SK-N-SH (cell line): ENCODE results near the gene GRIP1. TPM values are rescaled to one million over a fixed set of nuclear protein-coding genes. Genes with fewer than 3 reads are reported as not detected.

ENCODE experiments used
- CTCF ChIA-PET: fragments of 300-600, 350-600 bp; formaldehyde crosslinking; extraction: SDS; loops from one replicate; lab custom pipeline; 2021; lab: Yijun Ruan, JAX
- POLR2A ChIA-PET: fragments of 350-600 bp; sonication (Branson Sonifier 250); formaldehyde crosslinking; extraction: SDS; loops from one replicate; lab custom pipeline; 2020; ENCODE audit warnings: antibody characterized with exemption, inconsistent platforms; lab: Yijun Ruan, JAX
- DNase-seq: peaks from one replicate; pipeline ENCODE4 v3.0.0; 2012
- H2AFZ ChIP-seq: fragments of 200-600 bp; sonication (generic); 2 replicates; pipeline ENCODE4 v1.8.1; 2016; ENCODE audit warnings: antibody characterized with exemption, mild to moderate bottlenecking, low read depth
- H3F3A ChIP-seq: fragments of 200-600 bp; sonication (generic); replicated peaks from 2 replicates; pipeline ENCODE3; 2016; ENCODE audit warnings: antibody characterized with exemption, mild to moderate bottlenecking; ENCODE audit not compliant: insufficient read depth
- H3K27ac ChIP-seq, 2 experiments: fragments of 200-500 bp in 1 of 2; fragments of 200-600 bp in 1 of 2; sonication (Bioruptor generic) in 1 of 2; sonication (generic), shearing (Covaris generic) in 1 of 2; 2 replicates each; pipeline versions ENCODE4 v1.5.1 to v1.6.1; 2014 to 2016; ENCODE audit warnings: low read depth in 2 of 2, inconsistent platforms in 1 of 2, low read length in 1 of 2, mild to moderate bottlenecking in 1 of 2, mixed read lengths in 1 of 2
- H3K27me3 ChIP-seq: fragments of 200-600 bp; sonication (generic), shearing (Covaris generic); 2 replicates; pipeline ENCODE4 v1.6.1; 2016; ENCODE audit warnings: mixed run types; ENCODE audit not compliant: insufficient read depth
- H3K36me3 ChIP-seq, 2 experiments: fragments of 200-500 bp in 1 of 2; fragments of 200-600 bp in 1 of 2; sonication (Bioruptor generic) in 1 of 2; sonication (generic) in 1 of 2; replicated peaks in 1 of 2; 2 replicates each; pipeline versions ENCODE3 to v1.5.1; 2014 to 2016; ENCODE audit warnings: low read length in 1 of 2, mild to moderate bottlenecking in 1 of 2; ENCODE audit not compliant: insufficient read depth in 2 of 2, control insufficient read depth in 1 of 2
- H3K4me1 ChIP-seq, 2 experiments: fragments of 200-500 bp in 1 of 2; fragments of 200-600 bp in 1 of 2; sonication (Bioruptor generic) in 1 of 2; sonication (generic), shearing (Covaris generic) in 1 of 2; 2 replicates each; pipeline versions ENCODE4 v1.5.1 to v1.6.1; 2014 to 2016; ENCODE audit warnings: low read depth in 1 of 2, low read length in 1 of 2, mixed run types in 1 of 2; ENCODE audit not compliant: insufficient read depth in 2 of 2, control insufficient read depth in 1 of 2
- H3K4me2 ChIP-seq: fragments of 200-600 bp; sonication (generic), shearing (Covaris generic); 2 replicates; pipeline ENCODE4 v1.6.1; 2017; ENCODE audit warnings: mixed run types
- H3K4me3 ChIP-seq, 2 experiments: fragments of 200-500 bp in 1 of 2; fragments of 200-600 bp in 1 of 2; sonication (Bioruptor generic) in 1 of 2; sonication (generic), shearing (Covaris generic) in 1 of 2; 2 replicates each; pipeline versions ENCODE4 v1.5.1 to v1.8.1; 2014 to 2016; ENCODE audit warnings: low read depth in 2 of 2, inconsistent platforms in 1 of 2, low read length in 1 of 2, mild to moderate bottlenecking in 1 of 2, mixed read lengths in 1 of 2, moderate library complexity in 1 of 2
- H3K79me2 ChIP-seq: fragments of 200-600 bp; sonication (generic); 2 replicates; pipeline ENCODE4 v1.8.1; 2017; ENCODE audit warnings: mild to moderate bottlenecking; ENCODE audit not compliant: insufficient read depth
- H3K9ac ChIP-seq: fragments of 200-600 bp; sonication (generic); 2 replicates; pipeline ENCODE4 v1.6.1; 2017; ENCODE audit warnings: mixed run types
- H3K9me2 ChIP-seq: fragments of 200-600 bp; sonication (generic); 2 replicates; pipeline ENCODE4 v1.6.1; 2017; ENCODE audit warnings: mixed run types
- H3K9me3 ChIP-seq: fragments of 200-600 bp; sonication (generic); 2 replicates; pipeline ENCODE4 v1.6.1; 2017; ENCODE audit warnings: mixed run types, mild to moderate bottlenecking, moderate library complexity
- H4K20me1 ChIP-seq: fragments of 200-600 bp; sonication (generic); 2 replicates; pipeline ENCODE4 v1.6.1; 2017; ENCODE audit warnings: mild to moderate bottlenecking, mixed run types; ENCODE audit not compliant: insufficient read depth
- CTCF ChIP-seq: fragments of 200-600 bp; sonication (generic); IDR thresholded peaks from 2 replicates; pipeline ENCODE4 v1.6.1; 2017; ENCODE audit warnings: antibody characterized with exemption, mild to moderate bottlenecking, moderate library complexity
- EP300 ChIP-seq, 2 experiments: IDR thresholded peaks; 2 replicates each; pipeline versions ENCODE4 v1.4.0 to v1.6.1; 2012; ENCODE audit warnings: borderline replicate concordance in 1 of 2, low read depth in 1 of 2, low read length in 1 of 2
- EZH2phosphoT487 ChIP-seq: fragments of 200-600 bp; sonication (generic); IDR thresholded peaks from 2 replicates; pipeline ENCODE4 v1.6.1; 2017; ENCODE audit warnings: low read depth, mixed run types, mild to moderate bottlenecking, antibody characterized with exemption, moderate library complexity, borderline replicate concordance
- FOXJ3 ChIP-seq: sonication (generic); formaldehyde crosslinking; IDR thresholded peaks from 2 replicates; pipeline ENCODE4 v1.5.1; 2020; ENCODE audit warnings: mild to moderate bottlenecking, missing genetic modification reagents
- NFIC ChIP-seq: IDR thresholded peaks from 2 replicates; pipeline ENCODE4 v1.4.0; 2012; ENCODE audit warnings: borderline replicate concordance
- NRF1 ChIP-seq: IDR thresholded peaks from 2 replicates; pipeline ENCODE4 v1.6.1; 2012; ENCODE audit warnings: low read depth, mild to moderate bottlenecking, low read length
- RAD21 ChIP-seq: IDR thresholded peaks from 2 replicates; pipeline ENCODE4 v1.6.1; 2012; ENCODE audit warnings: mild to moderate bottlenecking, low read length
- RFX5 ChIP-seq: IDR thresholded peaks from 2 replicates; pipeline ENCODE4 v1.6.1; 2012; ENCODE audit warnings: mild to moderate bottlenecking, improper control_type of control experiment, low read length
- TAF1 ChIP-seq: IDR thresholded peaks from 2 replicates; pipeline ENCODE4 v1.6.1; 2012; ENCODE audit warnings: low read depth, mild to moderate bottlenecking, low read length, moderate library complexity, borderline replicate concordance
- TEAD4 ChIP-seq: IDR thresholded peaks from 2 replicates; pipeline ENCODE4 v1.4.0; 2012; ENCODE audit warnings: mild to moderate bottlenecking, borderline replicate concordance; ENCODE audit not compliant: insufficient read depth
- USF1 ChIP-seq: IDR thresholded peaks from 2 replicates; pipeline ENCODE4 v1.4.0; 2012; ENCODE audit warnings: low read depth, borderline replicate concordance
- WGBS: methylation state at CpG from one replicate; pipeline ENCODE4 v1.1.6; 2017; ENCODE audit warnings: low lambda C conversion rate; 5-methylcytosine and 5-hydroxymethylcytosine counted together
- polyA plus RNA-seq, 3 experiments: library from polyadenylated mRNA; depleted of rRNA; stranded (reverse); fragments of >200 nt; gene quantifications; 2 replicates each; pipeline ENCODE4 v1.2.3, GENCODE V29; 2012
- TF ChIP-seq, protein P1 (sequence below): IDR thresholded peaks from 2 replicates; pipeline ENCODE4; 2012
- TF ChIP-seq, protein P2 (sequence below): IDR thresholded peaks from 2 replicates; pipeline ENCODE4 v1.4.0; 2012; ENCODE audit warnings: low read depth, borderline replicate concordance

GRIP1 gene
- polyA plus RNA-seq, 1 of the 3 experiments (the other 2 are of a cell fraction) = 0.07 TPM

DNA sequence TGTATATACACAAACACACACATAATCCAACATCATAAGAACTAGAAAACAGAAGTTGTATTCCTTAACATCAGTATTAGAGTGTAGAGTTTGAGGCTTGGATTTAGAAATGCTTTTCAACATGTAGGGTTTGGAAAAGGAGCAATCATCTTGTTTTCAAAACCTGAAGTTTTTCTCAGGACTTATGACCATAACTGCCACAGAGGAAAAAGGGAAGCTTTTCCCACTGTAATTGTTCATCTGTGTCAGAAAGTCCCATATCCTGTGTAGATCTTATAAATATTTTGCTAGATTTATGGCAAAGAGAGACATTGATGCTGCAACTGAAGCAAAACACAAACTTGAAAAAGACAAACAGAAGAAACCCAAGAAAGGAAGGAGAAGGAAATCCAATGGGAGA is 115.7 kb downstream of the GRIP1 start:
- ChIA-PET CTCF (interaction anchor here (1.9 kb wide), 1 partner anchor 14 kb away, joined by 3 read pairs; no protein-coding TSS in a partner anchor), POLR2A (no interaction called here)
- Histone ChIP-seq H3K4me3 (no peak overlapping the region), H2AFZ (no peak overlapping the region), H3K9me3 (no peaks in the 10 kb centered on the region), H3F3A (no peaks in the 10 kb centered on the region), H3K4me2 (no peak overlapping the region), H3K4me1 (no peaks in the 10 kb centered on the region), H3K79me2 (no peaks in the 10 kb centered on the region), H4K20me1 (no peaks in the 10 kb centered on the region), H3K27ac (no peak overlapping the region), H3K27me3 (no peaks in the 10 kb centered on the region), H3K9me2 (no peaks in the 10 kb centered on the region), H3K36me3 (no peaks in the 10 kb centered on the region), H3K9ac (no peak overlapping the region)
- no peak for TF ChIP-seq FOXJ3 (CRISPR knock-in tag)
- TF ChIP-seq EZH2phosphoT487 = no peak
- no peak for TF ChIP-seq TAF1
- TF ChIP-seq, protein P1, sequence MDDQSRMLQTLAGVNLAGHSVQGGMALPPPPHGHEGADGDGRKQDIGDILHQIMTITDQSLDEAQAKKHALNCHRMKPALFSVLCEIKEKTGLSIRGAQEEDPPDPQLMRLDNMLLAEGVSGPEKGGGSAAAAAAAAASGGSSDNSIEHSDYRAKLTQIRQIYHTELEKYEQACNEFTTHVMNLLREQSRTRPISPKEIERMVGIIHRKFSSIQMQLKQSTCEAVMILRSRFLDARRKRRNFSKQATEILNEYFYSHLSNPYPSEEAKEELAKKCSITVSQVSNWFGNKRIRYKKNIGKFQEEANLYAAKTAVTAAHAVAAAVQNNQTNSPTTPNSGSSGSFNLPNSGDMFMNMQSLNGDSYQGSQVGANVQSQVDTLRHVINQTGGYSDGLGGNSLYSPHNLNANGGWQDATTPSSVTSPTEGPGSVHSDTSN = no peak
- no peak for TF ChIP-seq RFX5
- TF ChIP-seq, protein P2, sequence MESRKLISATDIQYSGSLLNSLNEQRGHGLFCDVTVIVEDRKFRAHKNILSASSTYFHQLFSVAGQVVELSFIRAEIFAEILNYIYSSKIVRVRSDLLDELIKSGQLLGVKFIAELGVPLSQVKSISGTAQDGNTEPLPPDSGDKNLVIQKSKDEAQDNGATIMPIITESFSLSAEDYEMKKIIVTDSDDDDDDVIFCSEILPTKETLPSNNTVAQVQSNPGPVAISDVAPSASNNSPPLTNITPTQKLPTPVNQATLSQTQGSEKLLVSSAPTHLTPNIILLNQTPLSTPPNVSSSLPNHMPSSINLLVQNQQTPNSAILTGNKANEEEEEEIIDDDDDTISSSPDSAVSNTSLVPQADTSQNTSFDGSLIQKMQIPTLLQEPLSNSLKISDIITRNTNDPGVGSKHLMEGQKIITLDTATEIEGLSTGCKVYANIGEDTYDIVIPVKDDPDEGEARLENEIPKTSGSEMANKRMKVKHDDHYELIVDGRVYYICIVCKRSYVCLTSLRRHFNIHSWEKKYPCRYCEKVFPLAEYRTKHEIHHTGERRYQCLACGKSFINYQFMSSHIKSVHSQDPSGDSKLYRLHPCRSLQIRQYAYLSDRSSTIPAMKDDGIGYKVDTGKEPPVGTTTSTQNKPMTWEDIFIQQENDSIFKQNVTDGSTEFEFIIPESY = no peak
- no peak for TF ChIP-seq USF1
- TF ChIP-seq EP300 (IDR thresholded peaks at IDR 0.05; ENCODE audit: borderline replicate concordance in 1 of 2, low read depth in 1 of 2, low read length in 1 of 2) = no peak
- no peak for TF ChIP-seq NRF1
- no peak for TF ChIP-seq TEAD4
- no peak for TF ChIP-seq CTCF
- DNase-seq = no peak

DNA sequence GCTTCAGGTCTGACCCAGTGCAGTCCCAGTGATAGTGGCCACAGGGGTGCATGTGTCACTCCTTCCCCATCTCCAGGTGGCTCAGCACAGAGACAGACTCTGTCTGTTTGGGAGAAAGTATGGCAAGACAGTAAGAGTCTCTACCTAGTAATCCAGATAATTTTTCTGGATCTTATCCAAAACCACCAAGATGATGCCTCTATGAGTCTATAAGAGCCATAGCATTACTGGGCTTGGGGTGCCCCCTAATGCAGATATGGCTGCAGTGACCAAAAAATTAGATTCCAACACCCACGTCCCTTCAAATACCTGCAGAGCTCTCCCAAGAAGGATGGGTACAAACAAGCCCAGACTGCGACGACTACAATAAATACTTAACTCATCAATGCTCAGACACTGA is 123.8 kb downstream of the GRIP1 start:
- 58% methylated on average over 3 of the region's 3 CpGs for WGBS
- no peaks in the 10 kb centered on the region for H3K4me1 ChIP-seq
- H3K27ac ChIP-seq = no peak overlapping the region
- ChIA-PET POLR2A (no interaction called here), CTCF (no interaction called here)
- no peaks in the 10 kb centered on the region for H3K9me3 ChIP-seq
- no peaks in the 10 kb centered on the region for H3K36me3 ChIP-seq
- no peak overlapping the region for H3K9ac ChIP-seq
- H3K4me3 ChIP-seq = no peak overlapping the region
- no peak for DNase-seq
- H3K4me2 ChIP-seq = no peak overlapping the region
- no peaks in the 10 kb centered on the region for H4K20me1 ChIP-seq
- H3K27me3 ChIP-seq = no peaks in the 10 kb centered on the region
- H3K79me2 ChIP-seq = no peaks in the 10 kb centered on the region
- H3F3A ChIP-seq = no peaks in the 10 kb centered on the region
- no peak for TF ChIP-seq NFIC
- TF ChIP-seq RAD21 = 0 out of 2 replicates have a peak, but pooled peaks have one; percentile 13
- H3K9me2 ChIP-seq = 0 out of 2 replicates have a peak, but pooled peaks cover 4% of the 10 kb centered on the region
- H2AFZ ChIP-seq = no peak overlapping the region
